ENCODE measurements around the gene TAF11L6. TPM values are rescaled to one million over a fixed set of nuclear protein-coding genes. Genes with fewer than 3 reads are reported as not detected.
"Not testable (repeated sequence)": the region's sequence is repeated elsewhere in the genome, so short reads cannot be mapped to it uniquely, and the experiment has no call there.

The TAF11L6 gene
- total RNA-seq, 1 experiment from 2014 or later: not detected

- Histone ChIP-seq H3K36me3 (ENCODE audit: control insufficient read depth in 1 of 2, insufficient read depth in 2 of 2, low read length in 2 of 2) (no peaks in the 10 kb centered on the region), H3K27ac (ENCODE audit: low read depth, low read length) (no peak overlapping the region), H3K9me2 (ENCODE audit: insufficient read depth) (no peaks in the 10 kb centered on the region), H3K79me2 (ENCODE audit: insufficient read depth, low read length) (no peaks in the 10 kb centered on the region), H3K4me2 (ENCODE audit: low read length) (no peak overlapping the region), H3K9ac (ENCODE audit: low read length) (no peak overlapping the region), H4K20me1 (ENCODE audit: insufficient read depth) (no peaks in the 10 kb centered on the region), H3K27me3 (ENCODE audit: insufficient read depth, low read length) (no peaks in the 10 kb centered on the region), H2AFZ (ENCODE audit: low read depth, low read length, poor library complexity, severe bottlenecking) (no peak overlapping the region), H3K4me1 (ENCODE audit: control insufficient read depth in 1 of 2, insufficient read depth in 2 of 2, low read length in 2 of 2) (no peaks in the 10 kb centered on the region), H3K9me3 (ENCODE audit: control insufficient read depth in 1 of 2, insufficient read depth in 1 of 2, low read depth in 1 of 2, low read length in 2 of 2) (no peaks in the 10 kb centered on the region; a peak in 1 of 4 replicates), H3K4me3 (replicated peaks in 1 of 2; ENCODE audit: low read depth in 1 of 2, low read length in 2 of 2) (no peak overlapping the region)
- ATAC-seq (no peak), DNase-seq (ENCODE audit: low read depth, low spot score) (no peak)
- no TSS peak for BruUV-seq (replicated peaks)
- CTCF ChIA-PET: no interaction called here
- POLR2A ChIA-PET: no interaction called here
- no peak for TF ChIP-seq SRF (IDR thresholded peaks at IDR 0.05; ENCODE audit: low read depth)
- RAD21 ChIA-PET (ENCODE audit: low non-redundant PET in 1 of 2, low total read pairs in 2 of 2, uncharacterized antibody in 2 of 2, unreplicated experiment in 2 of 2): no interaction called here
- intact Hi-C loops (cut with micrococcal nuclease): no loop called here
Measured at GRCh38 chr5:17511775-17512325, 16.6 kb upstream of the TAF11L6 start.

- POLR2A ChIA-PET; H3K27me3 ChIP-seq (ENCODE audit: insufficient read depth, low read length); CTCF ChIA-PET; intact Hi-C loops (cut with micrococcal nuclease); ATAC-seq; BruUV-seq (replicated peaks); H3K36me3 ChIP-seq (ENCODE audit: control insufficient read depth in 1 of 2, insufficient read depth in 2 of 2, low read length in 2 of 2); DNase-seq (ENCODE audit: low read depth, low spot score); H3K4me2 ChIP-seq (ENCODE audit: low read length); H3K9me2 ChIP-seq (ENCODE audit: insufficient read depth); H3K9me3 ChIP-seq (ENCODE audit: control insufficient read depth in 1 of 2, insufficient read depth in 1 of 2, low read depth in 1 of 2, low read length in 2 of 2); H2AFZ ChIP-seq (ENCODE audit: low read depth, low read length, poor library complexity, severe bottlenecking); RAD21 ChIA-PET (ENCODE audit: low non-redundant PET in 1 of 2, low total read pairs in 2 of 2, uncharacterized antibody in 2 of 2, unreplicated experiment in 2 of 2); H3K9ac ChIP-seq (ENCODE audit: low read length); H4K20me1 ChIP-seq (ENCODE audit: insufficient read depth); H3K79me2 ChIP-seq (ENCODE audit: insufficient read depth, low read length); H3K27ac ChIP-seq (ENCODE audit: low read depth, low read length); H3K4me3 ChIP-seq (replicated peaks in 1 of 2; ENCODE audit: low read depth in 1 of 2, low read length in 2 of 2); H3K4me1 ChIP-seq (ENCODE audit: control insufficient read depth in 1 of 2, insufficient read depth in 2 of 2, low read length in 2 of 2): not testable (repeated sequence)
Measured at GRCh38 chr5:17517526-17517925, 10.9 kb upstream of the TAF11L6 start.

GRCh38 chr5:17518067-17518466 is 10.4 kb upstream of the TAF11L6 start, which contains the start of gene TAF11L3:
TSS of gene TAF11L3 (plus strand) at chr5:17518367.
- DNase-seq (ENCODE audit: low read depth, low spot score); RAD21 ChIA-PET (ENCODE audit: low non-redundant PET in 1 of 2, low total read pairs in 2 of 2, uncharacterized antibody in 2 of 2, unreplicated experiment in 2 of 2); POLR2A ChIA-PET; H3K36me3 ChIP-seq (ENCODE audit: control insufficient read depth in 1 of 2, insufficient read depth in 2 of 2, low read length in 2 of 2); H3K9me3 ChIP-seq (ENCODE audit: control insufficient read depth in 1 of 2, insufficient read depth in 1 of 2, low read depth in 1 of 2, low read length in 2 of 2); H3K4me1 ChIP-seq (ENCODE audit: control insufficient read depth in 1 of 2, insufficient read depth in 2 of 2, low read length in 2 of 2); CTCF ChIA-PET; intact Hi-C loops (cut with micrococcal nuclease); H3K4me2 ChIP-seq (ENCODE audit: low read length); H4K20me1 ChIP-seq (ENCODE audit: insufficient read depth); H3K79me2 ChIP-seq (ENCODE audit: insufficient read depth, low read length); H3K9ac ChIP-seq (ENCODE audit: low read length); H2AFZ ChIP-seq (ENCODE audit: low read depth, low read length, poor library complexity, severe bottlenecking); H3K9me2 ChIP-seq (ENCODE audit: insufficient read depth); H3K4me3 ChIP-seq (replicated peaks in 1 of 2; ENCODE audit: low read depth in 1 of 2, low read length in 2 of 2); H3K27ac ChIP-seq (ENCODE audit: low read depth, low read length); BruUV-seq (replicated peaks); H3K27me3 ChIP-seq (ENCODE audit: insufficient read depth, low read length); ATAC-seq: not testable (repeated sequence)

GRCh38 chr5:17519508-17519907 is 9.0 kb upstream of the TAF11L6 start:
- BruUV-seq (replicated peaks); POLR2A ChIA-PET; H3K4me1 ChIP-seq (ENCODE audit: control insufficient read depth in 1 of 2, insufficient read depth in 2 of 2, low read length in 2 of 2); DNase-seq (ENCODE audit: low read depth, low spot score); H3K9ac ChIP-seq (ENCODE audit: low read length); intact Hi-C loops (cut with micrococcal nuclease); H3K9me2 ChIP-seq (ENCODE audit: insufficient read depth); H3K4me2 ChIP-seq (ENCODE audit: low read length); H3K36me3 ChIP-seq (ENCODE audit: control insufficient read depth in 1 of 2, insufficient read depth in 2 of 2, low read length in 2 of 2); H4K20me1 ChIP-seq (ENCODE audit: insufficient read depth); H3K27ac ChIP-seq (ENCODE audit: low read depth, low read length); H3K27me3 ChIP-seq (ENCODE audit: insufficient read depth, low read length); H3K79me2 ChIP-seq (ENCODE audit: insufficient read depth, low read length); H3K9me3 ChIP-seq (ENCODE audit: control insufficient read depth in 1 of 2, insufficient read depth in 1 of 2, low read depth in 1 of 2, low read length in 2 of 2); CTCF ChIA-PET; RAD21 ChIA-PET (ENCODE audit: low non-redundant PET in 1 of 2, low total read pairs in 2 of 2, uncharacterized antibody in 2 of 2, unreplicated experiment in 2 of 2); H2AFZ ChIP-seq (ENCODE audit: low read depth, low read length, poor library complexity, severe bottlenecking); H3K4me3 ChIP-seq (replicated peaks in 1 of 2; ENCODE audit: low read depth in 1 of 2, low read length in 2 of 2); ATAC-seq: not testable (repeated sequence)

Measured in HCT116 (cell line).